K562 (cell line): ENCODE data around the gene HAUS5. TPM values are rescaled to one million over a fixed set of nuclear protein-coding genes. Genes with fewer than 3 reads are reported as not detected.

Experiments used
- ARID1B ChIP-seq: fragments of 450-650 bp; IDR thresholded peaks from 2 replicates; pipeline ENCODE4 v1.6.1; 2016; ENCODE audit warnings: antibody characterized with exemption, mild to moderate bottlenecking, inconsistent platforms
- ARNT ChIP-seq, 2 experiments: fragments of 450-650 bp; IDR thresholded peaks; 2 replicates each; pipeline ENCODE4 v1.6.1; 2016; ENCODE audit warnings: mild to moderate bottlenecking in 1 of 2
- CXXC5 ChIP-seq: fragments of 250-450 bp; sonication (Bioruptor Pico); IDR thresholded peaks from 2 replicates; pipeline ENCODE4 v1.8.0; 2022; ENCODE audit warnings: inconsistent platforms, mild to moderate bottlenecking, moderate library complexity
- HDAC1 ChIP-seq, 2 experiments: fragments of 450-650 bp; IDR thresholded peaks; 2 replicates each; pipeline ENCODE4 v1.6.1; 2016 to 2017; ENCODE audit warnings: inconsistent platforms in 1 of 2, mild to moderate bottlenecking in 1 of 2, moderate library complexity in 1 of 2
- HDAC2 ChIP-seq: fragments of 450-650 bp; IDR thresholded peaks from 2 replicates; pipeline ENCODE4 v1.6.1; 2016; ENCODE audit warnings: mild to moderate bottlenecking
- KLF1 ChIP-seq: fragments of 450-650 bp; IDR thresholded peaks from 2 replicates; pipeline ENCODE4 v1.6.1; 2016; ENCODE audit warnings: missing genetic modification characterization, missing compliant biosample characterization
- MYC ChIP-seq, 2 experiments: fragments of 250-450 bp in 1 of 2; sonication (Bioruptor Pico) in 1 of 2; IDR thresholded peaks; 2 replicates each; pipeline versions ENCODE4 v1.5.1 to v1.6.1; 2012 to 2021; ENCODE audit warnings: low read depth in 2 of 2, borderline replicate concordance in 1 of 2, improper control_type of control experiment in 1 of 2, low read length in 1 of 2, mild to moderate bottlenecking in 1 of 2, moderate library complexity in 1 of 2
- NEUROD1 ChIP-seq: fragments of 150-350 bp; IDR thresholded peaks from 2 replicates; pipeline ENCODE4 v1.6.1; 2014; ENCODE audit warnings: borderline replicate concordance, low read length, low read depth; ENCODE audit not compliant: partially characterized antibody
- TAL1 ChIP-seq: fragments of 450-650 bp; IDR thresholded peaks from 2 replicates; pipeline ENCODE4 v1.6.1; 2016; ENCODE audit warnings: mild to moderate bottlenecking
- TBL1XR1 ChIP-seq, 2 experiments: IDR thresholded peaks; 2 replicates each; pipeline ENCODE4 v1.6.1; 2012; ENCODE audit warnings: improper control_type of control experiment in 2 of 2, low read length in 2 of 2, mild to moderate bottlenecking in 1 of 2
- TEAD4 ChIP-seq, 2 experiments: sonication (generic) in 1 of 2; formaldehyde crosslinking in 1 of 2; IDR thresholded peaks; 2 replicates each; pipeline versions ENCODE4 v1.6.1 to v1.8.0; 2012 to 2022; ENCODE audit warnings: borderline replicate concordance in 1 of 2, inconsistent platforms in 1 of 2, low read length in 1 of 2, mild to moderate bottlenecking in 1 of 2, missing genetic modification reagents in 1 of 2
- ZNF644 ChIP-seq: fragments of 200-800 bp; sonication (Bioruptor generic); IDR thresholded peaks from 2 replicates; pipeline ENCODE4 v1.6.1; 2016; ENCODE audit warnings: low read depth, missing genetic modification characterization, missing compliant biosample characterization
- polyA plus RNA-seq, 8 experiments: library from polyadenylated mRNA; depleted of rRNA in 4 of 8; stranded (reverse) in 5 of 8; unstranded in 3 of 8; fragments of >200 nt; fragmentation: Nextera tagmentation in 2 of 8; fragmentation: Illumina TruSeq in 1 of 8; extraction: Ambion mirVana in 2 of 8; extraction: Trizol in 1 of 8; gene quantifications; 2 replicates each; pipeline versions ENCODE4 v1.2.1 to v1.2.3, GENCODE V29; 2011 to 2014; ENCODE audit warnings: inconsistent platforms in 1 of 8, missing spikeins in 1 of 8
- total RNA-seq, 7 experiments: library from RNA; depleted of rRNA in 6 of 7; stranded (reverse); fragments of >200 nt in 6 of 7; fragmentation: Illumina TruSeq in 2 of 7; extraction: Trizol in 2 of 7; gene quantifications; 2 replicates each; pipeline versions ENCODE4 v1.2.1 to v1.2.3, GENCODE V29; 2011 to 2021; ENCODE audit warnings: low replicate concordance in 1 of 7
- TF ChIP-seq, protein P1 (sequence below), 3 experiments: fragments of 200-800 bp in 1 of 3; fragments of 250-450 bp in 1 of 3; fragments of 450-650 bp in 1 of 3; sonication (Bioruptor Pico) in 1 of 3; sonication (Bioruptor generic) in 1 of 3; formaldehyde crosslinking in 1 of 3; IDR thresholded peaks; 2 replicates each; pipeline versions ENCODE4 v1.6.1 to v1.8.0; 2016 to 2022; ENCODE audit warnings: mild to moderate bottlenecking in 2 of 3, missing genetic modification characterization in 2 of 3, missing compliant biosample characterization in 1 of 3, moderate library complexity in 1 of 3
- TF ChIP-seq, protein P2 (sequence below): sonication (generic); formaldehyde crosslinking; IDR thresholded peaks from 2 replicates; pipeline ENCODE4 v1.8.0; 2023; ENCODE audit warnings: missing genetic modification reagents, mild to moderate bottlenecking, borderline replicate concordance
- TF ChIP-seq, protein P3 (sequence below): fragments of 450-650 bp; IDR thresholded peaks from 2 replicates; pipeline ENCODE4 v1.6.1; 2016; ENCODE audit warnings: missing biosample characterization, missing genetic modification characterization
- TF ChIP-seq, protein P4 (sequence below): sonication (generic); formaldehyde crosslinking; IDR thresholded peaks from 2 replicates; pipeline ENCODE4 v1.9.0; 2022; ENCODE audit warnings: mild to moderate bottlenecking, missing genetic modification reagents

HAUS5 gene
- total and polyA plus RNA-seq, 9 of the 15 experiments (the other 6 are each of a cell fraction or from before 2014, with no cell fraction given), result 3.5 to 41.3 (median 14.2) TPM

DNA sequence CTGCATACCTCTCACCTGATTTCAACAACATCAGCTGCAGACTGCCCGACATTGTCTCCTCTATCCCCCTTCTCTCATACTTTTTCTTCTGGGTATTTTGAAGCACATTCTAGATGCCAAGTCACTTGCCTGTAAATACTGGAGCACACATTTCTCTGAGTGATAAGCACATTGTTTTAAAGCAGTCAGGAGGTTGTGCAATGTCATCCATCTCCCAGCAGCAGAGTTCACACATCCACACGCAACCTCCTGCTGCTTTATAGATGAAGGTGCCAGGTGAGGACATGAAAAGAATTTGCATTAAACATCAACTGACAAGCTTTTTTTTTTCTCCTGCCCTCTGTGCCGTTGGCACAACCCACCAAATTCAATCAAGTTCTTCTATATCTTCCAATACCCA, 59.3 kb downstream of the HAUS5 start (continued):
- TF ChIP-seq TAL1 (peak; percentile 93), NEUROD1 (no peak), TEAD4 (IDR thresholded peaks at IDR 0.05; ENCODE audit: low read length) (peak; percentile 95), TEAD4 (CRISPR knock-in tag; IDR thresholded peaks at IDR 0.05; ENCODE audit: borderline replicate concordance) (no peak), CXXC5 (CRISPR knock-in tag) (peak; percentile 89), TBL1XR1 (IDR thresholded peaks at IDR 0.05; ENCODE audit: low read length in 2 of 2) (peak in 1 of 2 experiments; percentile 61; a peak in 1 of 4 replicates), HDAC2 (peak; percentile 67; the same call in 1 of the 2 replicates), KLF1 (tag) (no peak), HDAC1 (IDR thresholded peaks at IDR 0.05) (peak in 1 of 2 experiments; percentile 84; a peak in 2 of 4 replicates), MYC (IDR thresholded peaks at IDR 0.05; ENCODE audit: low read depth, low read length) (peak; percentile 54; the same call in 1 of the 2 replicates), MYC (CRISPR knock-in tag; IDR thresholded peaks at IDR 0.05; ENCODE audit: borderline replicate concordance, low read depth) (no peak), ARNT (IDR thresholded peaks at IDR 0.05) (peak; percentile 81; a peak in 2 of 4 replicates), ARID1B (peak; percentile 96), ZNF644 (tag) (0 out of 2 replicates have a peak, but pooled peaks have one; percentile 45)
- TF ChIP-seq, protein P1, sequence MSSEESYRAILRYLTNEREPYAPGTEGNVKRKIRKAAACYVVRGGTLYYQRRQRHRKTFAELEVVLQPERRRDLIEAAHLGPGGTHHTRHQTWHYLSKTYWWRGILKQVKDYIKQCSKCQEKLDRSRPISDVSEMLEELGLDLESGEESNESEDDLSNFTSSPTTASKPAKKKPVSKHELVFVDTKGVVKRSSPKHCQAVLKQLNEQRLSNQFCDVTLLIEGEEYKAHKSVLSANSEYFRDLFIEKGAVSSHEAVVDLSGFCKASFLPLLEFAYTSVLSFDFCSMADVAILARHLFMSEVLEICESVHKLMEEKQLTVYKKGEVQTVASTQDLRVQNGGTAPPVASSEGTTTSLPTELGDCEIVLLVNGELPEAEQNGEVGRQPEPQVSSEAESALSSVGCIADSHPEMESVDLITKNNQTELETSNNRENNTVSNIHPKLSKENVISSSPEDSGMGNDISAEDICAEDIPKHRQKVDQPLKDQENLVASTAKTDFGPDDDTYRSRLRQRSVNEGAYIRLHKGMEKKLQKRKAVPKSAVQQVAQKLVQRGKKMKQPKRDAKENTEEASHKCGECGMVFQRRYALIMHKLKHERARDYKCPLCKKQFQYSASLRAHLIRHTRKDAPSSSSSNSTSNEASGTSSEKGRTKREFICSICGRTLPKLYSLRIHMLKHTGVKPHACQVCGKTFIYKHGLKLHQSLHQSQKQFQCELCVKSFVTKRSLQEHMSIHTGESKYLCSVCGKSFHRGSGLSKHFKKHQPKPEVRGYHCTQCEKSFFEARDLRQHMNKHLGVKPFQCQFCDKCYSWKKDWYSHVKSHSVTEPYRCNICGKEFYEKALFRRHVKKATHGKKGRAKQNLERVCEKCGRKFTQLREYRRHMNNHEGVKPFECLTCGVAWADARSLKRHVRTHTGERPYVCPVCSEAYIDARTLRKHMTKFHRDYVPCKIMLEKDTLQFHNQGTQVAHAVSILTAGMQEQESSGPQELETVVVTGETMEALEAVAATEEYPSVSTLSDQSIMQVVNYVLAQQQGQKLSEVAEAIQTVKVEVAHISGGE (CRISPR knock-in tag; IDR thresholded peaks at IDR 0.05), result peak in 1 of 3 experiments; percentile 64; a peak in 1 of 6 replicates
- TF ChIP-seq, protein P2, sequence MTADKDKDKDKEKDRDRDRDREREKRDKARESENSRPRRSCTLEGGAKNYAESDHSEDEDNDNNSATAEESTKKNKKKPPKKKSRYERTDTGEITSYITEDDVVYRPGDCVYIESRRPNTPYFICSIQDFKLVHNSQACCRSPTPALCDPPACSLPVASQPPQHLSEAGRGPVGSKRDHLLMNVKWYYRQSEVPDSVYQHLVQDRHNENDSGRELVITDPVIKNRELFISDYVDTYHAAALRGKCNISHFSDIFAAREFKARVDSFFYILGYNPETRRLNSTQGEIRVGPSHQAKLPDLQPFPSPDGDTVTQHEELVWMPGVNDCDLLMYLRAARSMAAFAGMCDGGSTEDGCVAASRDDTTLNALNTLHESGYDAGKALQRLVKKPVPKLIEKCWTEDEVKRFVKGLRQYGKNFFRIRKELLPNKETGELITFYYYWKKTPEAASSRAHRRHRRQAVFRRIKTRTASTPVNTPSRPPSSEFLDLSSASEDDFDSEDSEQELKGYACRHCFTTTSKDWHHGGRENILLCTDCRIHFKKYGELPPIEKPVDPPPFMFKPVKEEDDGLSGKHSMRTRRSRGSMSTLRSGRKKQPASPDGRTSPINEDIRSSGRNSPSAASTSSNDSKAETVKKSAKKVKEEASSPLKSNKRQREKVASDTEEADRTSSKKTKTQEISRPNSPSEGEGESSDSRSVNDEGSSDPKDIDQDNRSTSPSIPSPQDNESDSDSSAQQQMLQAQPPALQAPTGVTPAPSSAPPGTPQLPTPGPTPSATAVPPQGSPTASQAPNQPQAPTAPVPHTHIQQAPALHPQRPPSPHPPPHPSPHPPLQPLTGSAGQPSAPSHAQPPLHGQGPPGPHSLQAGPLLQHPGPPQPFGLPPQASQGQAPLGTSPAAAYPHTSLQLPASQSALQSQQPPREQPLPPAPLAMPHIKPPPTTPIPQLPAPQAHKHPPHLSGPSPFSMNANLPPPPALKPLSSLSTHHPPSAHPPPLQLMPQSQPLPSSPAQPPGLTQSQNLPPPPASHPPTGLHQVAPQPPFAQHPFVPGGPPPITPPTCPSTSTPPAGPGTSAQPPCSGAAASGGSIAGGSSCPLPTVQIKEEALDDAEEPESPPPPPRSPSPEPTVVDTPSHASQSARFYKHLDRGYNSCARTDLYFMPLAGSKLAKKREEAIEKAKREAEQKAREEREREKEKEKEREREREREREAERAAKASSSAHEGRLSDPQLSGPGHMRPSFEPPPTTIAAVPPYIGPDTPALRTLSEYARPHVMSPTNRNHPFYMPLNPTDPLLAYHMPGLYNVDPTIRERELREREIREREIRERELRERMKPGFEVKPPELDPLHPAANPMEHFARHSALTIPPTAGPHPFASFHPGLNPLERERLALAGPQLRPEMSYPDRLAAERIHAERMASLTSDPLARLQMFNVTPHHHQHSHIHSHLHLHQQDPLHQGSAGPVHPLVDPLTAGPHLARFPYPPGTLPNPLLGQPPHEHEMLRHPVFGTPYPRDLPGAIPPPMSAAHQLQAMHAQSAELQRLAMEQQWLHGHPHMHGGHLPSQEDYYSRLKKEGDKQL (CRISPR knock-in tag), result no peak
- TF ChIP-seq, protein P3, sequence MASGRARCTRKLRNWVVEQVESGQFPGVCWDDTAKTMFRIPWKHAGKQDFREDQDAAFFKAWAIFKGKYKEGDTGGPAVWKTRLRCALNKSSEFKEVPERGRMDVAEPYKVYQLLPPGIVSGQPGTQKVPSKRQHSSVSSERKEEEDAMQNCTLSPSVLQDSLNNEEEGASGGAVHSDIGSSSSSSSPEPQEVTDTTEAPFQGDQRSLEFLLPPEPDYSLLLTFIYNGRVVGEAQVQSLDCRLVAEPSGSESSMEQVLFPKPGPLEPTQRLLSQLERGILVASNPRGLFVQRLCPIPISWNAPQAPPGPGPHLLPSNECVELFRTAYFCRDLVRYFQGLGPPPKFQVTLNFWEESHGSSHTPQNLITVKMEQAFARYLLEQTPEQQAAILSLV (tag), result peak; percentile 62; the same call in 1 of the 2 replicates
- TF ChIP-seq, protein P4, sequence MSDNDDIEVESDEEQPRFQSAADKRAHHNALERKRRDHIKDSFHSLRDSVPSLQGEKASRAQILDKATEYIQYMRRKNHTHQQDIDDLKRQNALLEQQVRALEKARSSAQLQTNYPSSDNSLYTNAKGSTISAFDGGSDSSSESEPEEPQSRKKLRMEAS, result peak; percentile 51; the same call in 1 of the 2 replicates
